ENCODE measurements around the gene UTS2R.

- TF ChIP-seq ZNF274 (IDR thresholded peaks at IDR 0.05; ENCODE audit: low read depth, low read length) = no peak
- TF ChIP-seq YY1 (IDR thresholded peaks at IDR 0.05; ENCODE audit: insufficient read depth, insufficient read length) = no peak
- no peak for TF ChIP-seq SUZ12 (IDR thresholded peaks at IDR 0.05; ENCODE audit: extremely low read depth, insufficient read depth, insufficient read length)
Observed at GRCh38 chr17:82415786-82416185, 44.2 kb downstream of the UTS2R start.

Measured in NT2/D1 (cell line).